GM23338 (cell line): ENCODE measurements around the gene STPG4.

Experiments
- CTCF ChIP-seq, 2 experiments: fragments of 200-600 bp in 1 of 2; sonication (generic) in 1 of 2; conservative IDR thresholded peaks; 2 replicates each; pipeline versions ENCODE4 v1.5.1 to v1.6.1; 2016 to 2017; ENCODE audit warnings: antibody characterized with exemption in 2 of 2, low read depth in 2 of 2, mild to moderate bottlenecking in 2 of 2, moderate library complexity in 1 of 2
- POLR2AphosphoS5 ChIP-seq: IDR thresholded peaks from 2 replicates; pipeline ENCODE4 v1.6.1; 2016; ENCODE audit warnings: antibody characterized with exemption, low read depth

- TF ChIP-seq CTCF (conservative IDR thresholded peaks at IDR 0.05; ENCODE audit: low read depth in 2 of 2) (no peak), POLR2AphosphoS5 (no peak)
Observed at GRCh38 chr2:47050021-47050760, 104.9 kb downstream of the STPG4 start.
